Measurements from ENCODE around the gene RPAP3. TPM values are rescaled to one million over a fixed set of nuclear protein-coding genes. Genes with fewer than 3 reads are reported as not detected.
"Not testable (repeated sequence)": the region's sequence is repeated elsewhere in the genome, so short reads cannot be mapped to it uniquely, and the experiment has no call there.

The RPAP3 gene
- total and polyA plus RNA-seq, 4 donors = 9.5 to 19.9 (median 14.9) TPM

DNA sequence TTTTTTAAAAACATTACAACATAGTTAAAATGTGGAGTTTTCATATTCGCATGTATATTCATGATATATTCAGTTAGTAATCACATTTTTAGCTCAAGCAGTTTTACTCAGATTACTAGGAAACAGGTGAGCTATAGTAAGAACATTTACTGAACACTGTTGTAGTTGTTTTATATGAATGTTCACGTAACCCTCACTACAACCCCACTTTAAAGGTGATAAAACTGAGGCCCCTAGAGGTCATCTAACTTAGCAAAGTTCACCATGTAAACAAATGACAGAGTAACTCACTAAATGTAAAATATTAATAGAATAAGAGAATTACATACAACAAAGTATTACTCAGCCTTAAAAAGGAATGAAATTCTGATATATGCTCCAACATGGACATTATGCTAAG, 26.0 kb downstream of the RPAP3 start:
- no peak overlapping the region for H3K27ac ChIP-seq (ENCODE audit: low read depth in 1 of 2, low read length in 1 of 2)
- ATAC-seq (ENCODE audit: insufficient read depth, low FRiP score) (no peak), DNase-seq (no peak)
- TF ChIP-seq, protein P1, sequence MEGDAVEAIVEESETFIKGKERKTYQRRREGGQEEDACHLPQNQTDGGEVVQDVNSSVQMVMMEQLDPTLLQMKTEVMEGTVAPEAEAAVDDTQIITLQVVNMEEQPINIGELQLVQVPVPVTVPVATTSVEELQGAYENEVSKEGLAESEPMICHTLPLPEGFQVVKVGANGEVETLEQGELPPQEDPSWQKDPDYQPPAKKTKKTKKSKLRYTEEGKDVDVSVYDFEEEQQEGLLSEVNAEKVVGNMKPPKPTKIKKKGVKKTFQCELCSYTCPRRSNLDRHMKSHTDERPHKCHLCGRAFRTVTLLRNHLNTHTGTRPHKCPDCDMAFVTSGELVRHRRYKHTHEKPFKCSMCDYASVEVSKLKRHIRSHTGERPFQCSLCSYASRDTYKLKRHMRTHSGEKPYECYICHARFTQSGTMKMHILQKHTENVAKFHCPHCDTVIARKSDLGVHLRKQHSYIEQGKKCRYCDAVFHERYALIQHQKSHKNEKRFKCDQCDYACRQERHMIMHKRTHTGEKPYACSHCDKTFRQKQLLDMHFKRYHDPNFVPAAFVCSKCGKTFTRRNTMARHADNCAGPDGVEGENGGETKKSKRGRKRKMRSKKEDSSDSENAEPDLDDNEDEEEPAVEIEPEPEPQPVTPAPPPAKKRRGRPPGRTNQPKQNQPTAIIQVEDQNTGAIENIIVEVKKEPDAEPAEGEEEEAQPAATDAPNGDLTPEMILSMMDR (IDR thresholded peaks at IDR 0.05; ENCODE audit: control extremely low read depth, extremely low read depth) = no peak
- H3K9ac ChIP-seq (ENCODE audit: insufficient read depth in 1 of 2, low read length in 2 of 2) = no peak overlapping the region
- H3K4me1 ChIP-seq (ENCODE audit: control insufficient read depth in 5 of 5, insufficient read depth in 5 of 5, low read length in 5 of 5) = no peaks in the 10 kb centered on the region
- no peak overlapping the region for H3K4me3 ChIP-seq
- peaks cover 2 to 14% (median 12%) of the 10 kb centered on the region in 4 donors for H3K36me3 ChIP-seq (ENCODE audit: control insufficient read depth in 4 of 4, insufficient read depth in 4 of 4, low read length in 4 of 4)
- no peaks in the 10 kb centered on the region for H3K9me3 ChIP-seq (ENCODE audit: control insufficient read depth in 4 of 4, insufficient read depth in 3 of 4, low read length in 3 of 4)
- H3K27me3 ChIP-seq (ENCODE audit: control insufficient read depth in 3 of 3, insufficient read depth in 3 of 3, low read length in 2 of 3) = no peaks in the 10 kb centered on the region
- WGBS, 2 donors = 69 to 97% methylated on average over 2 of the region's 2 CpGs

DNA sequence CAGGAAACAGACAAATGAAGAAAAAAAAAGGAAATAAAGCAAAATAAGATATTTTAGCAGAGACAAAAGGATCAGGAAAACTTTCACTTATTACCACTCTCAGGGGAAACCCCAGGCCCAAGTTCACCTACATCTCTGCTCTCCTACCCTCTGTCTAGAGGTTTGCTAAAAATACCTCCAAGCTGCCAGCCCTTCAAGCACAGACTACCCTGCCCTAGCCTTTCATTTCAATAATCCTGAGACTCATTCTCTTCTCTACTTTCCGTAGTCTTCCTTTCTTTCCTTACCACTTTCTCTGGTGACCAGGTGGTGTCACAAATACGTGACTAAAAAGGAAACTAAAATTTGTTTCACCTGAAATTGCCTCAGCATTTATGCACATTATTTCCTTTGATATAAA, 33.8 kb downstream of the RPAP3 start:
- H3K9ac ChIP-seq (ENCODE audit: insufficient read depth in 1 of 2, low read length in 2 of 2) = no peak overlapping the region
- peaks cover 0 to 3% (median 0%) of the 10 kb centered on the region in 5 donors for H3K4me1 ChIP-seq (ENCODE audit: control insufficient read depth in 5 of 5, insufficient read depth in 5 of 5, low read length in 5 of 5)
- H3K36me3 ChIP-seq (ENCODE audit: control insufficient read depth in 4 of 4, insufficient read depth in 4 of 4, low read length in 4 of 4) = peaks cover 2 to 20% (median 5%) of the 10 kb centered on the region in 4 donors
- WGBS, 2 donors = 91 to 95% methylated on average over 2 of the region's 2 CpGs
- no peak overlapping the region for H3K27ac ChIP-seq (ENCODE audit: low read depth in 1 of 2, low read length in 1 of 2)
- DNase-seq (no peak), ATAC-seq (ENCODE audit: insufficient read depth, low FRiP score) (no peak)
- no peak overlapping the region for H3K4me3 ChIP-seq
- no peaks in the 10 kb centered on the region for H3K9me3 ChIP-seq (ENCODE audit: control insufficient read depth in 4 of 4, insufficient read depth in 3 of 4, low read length in 3 of 4)
- H3K27me3 ChIP-seq (ENCODE audit: control insufficient read depth in 3 of 3, insufficient read depth in 3 of 3, low read length in 2 of 3) = no peaks in the 10 kb centered on the region
- TF ChIP-seq, protein P1 (IDR thresholded peaks at IDR 0.05; ENCODE audit: control extremely low read depth, extremely low read depth) = no peak

DNA sequence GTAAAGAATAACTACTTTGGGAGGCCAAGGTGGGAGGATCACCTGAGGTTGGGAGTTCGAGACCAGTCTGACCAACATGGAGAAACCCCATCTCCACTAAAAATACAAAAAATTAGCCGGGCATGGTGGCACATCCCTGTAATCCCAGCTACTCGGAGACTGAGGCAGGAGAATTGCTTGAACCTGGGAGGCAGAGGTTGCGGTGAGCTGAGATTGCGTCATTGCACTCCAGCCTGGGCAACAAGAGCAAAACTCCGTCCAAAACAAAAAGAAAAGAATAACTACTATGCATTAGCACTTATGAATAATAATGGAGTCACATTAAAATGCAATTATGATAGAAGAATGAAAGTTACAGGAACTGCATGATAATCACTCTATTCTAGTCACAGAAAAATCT, 37.9 kb downstream of the RPAP3 start:
- not testable (repeated sequence) for ATAC-seq (ENCODE audit: insufficient read depth, low FRiP score); H3K27me3 ChIP-seq (ENCODE audit: control insufficient read depth in 3 of 3, insufficient read depth in 3 of 3, low read length in 2 of 3); H3K9ac ChIP-seq (ENCODE audit: insufficient read depth in 1 of 2, low read length in 2 of 2); H3K9me3 ChIP-seq (ENCODE audit: control insufficient read depth in 4 of 4, insufficient read depth in 3 of 4, low read length in 3 of 4); H3K27ac ChIP-seq (ENCODE audit: low read depth in 1 of 2, low read length in 1 of 2); H3K4me1 ChIP-seq (ENCODE audit: control insufficient read depth in 5 of 5, insufficient read depth in 5 of 5, low read length in 5 of 5); DNase-seq; H3K4me3 ChIP-seq
- H3K36me3 ChIP-seq (ENCODE audit: control insufficient read depth in 4 of 4, insufficient read depth in 4 of 4, low read length in 4 of 4) = peaks cover 6 to 26% (median 9%) of the 10 kb centered on the region in 4 donors
- WGBS, 2 donors = 92 to 93% methylated on average over 6 of the region's 6 CpGs

DNA sequence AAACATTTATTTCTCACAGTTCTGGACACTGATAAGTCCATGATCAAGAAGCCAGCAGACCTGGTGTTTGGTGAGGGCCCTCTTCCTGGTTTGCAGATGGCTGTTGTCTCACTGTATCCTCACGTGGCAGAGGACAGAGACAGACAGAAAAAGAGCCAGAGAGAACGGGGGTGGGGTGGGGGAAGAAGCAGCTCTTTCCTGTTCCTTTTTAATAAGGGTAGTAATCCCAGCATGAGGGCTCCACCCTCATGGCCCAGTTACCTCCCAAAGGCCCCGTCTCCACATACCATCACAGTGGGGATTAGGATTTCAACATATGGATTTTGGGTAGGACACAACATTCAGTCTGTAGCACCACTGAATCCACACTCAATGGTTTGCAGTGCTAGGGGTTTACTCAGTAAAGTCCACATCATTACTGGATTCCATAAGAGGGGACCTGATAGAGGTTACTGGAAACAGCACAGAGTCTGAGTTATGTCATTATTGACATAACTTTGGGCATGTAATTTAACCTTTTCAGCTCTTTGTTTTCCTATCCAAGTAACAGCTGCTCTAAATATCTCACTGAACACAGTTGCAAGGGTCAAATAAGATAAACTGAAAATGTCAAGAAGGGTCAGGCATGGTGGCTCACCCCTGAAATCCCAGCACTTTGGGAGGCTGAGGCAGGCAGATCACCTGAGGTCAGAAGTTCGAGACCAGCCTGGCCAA, 53.2 kb downstream of the RPAP3 start:
- DNase-seq (peak in 2 of 3 donors; percentile 6 to 14), ATAC-seq (ENCODE audit: insufficient read depth, low FRiP score) (no peak)
- Histone ChIP-seq H3K9ac (ENCODE audit: insufficient read depth in 1 of 2, low read length in 2 of 2) (no peak overlapping the region), H3K36me3 (ENCODE audit: control insufficient read depth in 4 of 4, insufficient read depth in 4 of 4, low read length in 4 of 4) (peaks cover 0 to 4% (median 0%) of the 10 kb centered on the region in 4 donors), H3K4me1 (ENCODE audit: control insufficient read depth in 5 of 5, insufficient read depth in 5 of 5, low read length in 5 of 5) (peaks cover 0 to 9% (median 0%) of the 10 kb centered on the region in 5 donors), H3K4me3 (no peak overlapping the region), H3K27me3 (ENCODE audit: control insufficient read depth in 3 of 3, insufficient read depth in 3 of 3, low read length in 2 of 3) (no peaks in the 10 kb centered on the region), H3K27ac (ENCODE audit: low read depth in 1 of 2, low read length in 1 of 2) (peak overlapping the region in 1 of 2 donors; percentile 13), H3K9me3 (ENCODE audit: control insufficient read depth in 4 of 4, insufficient read depth in 3 of 4, low read length in 3 of 4) (no peaks in the 10 kb centered on the region)
- TF ChIP-seq, protein P1 (IDR thresholded peaks at IDR 0.05; ENCODE audit: control extremely low read depth, extremely low read depth) = no peak
- WGBS, 2 donors = 26 to 42% methylated on average over 4 of the region's 4 CpGs

Measured in lung (tissue), 12 donors.